ENCODE results near the gene BLMH. TPM values are rescaled to one million over a fixed set of nuclear protein-coding genes. Genes with fewer than 3 reads are reported as not detected.
"Not testable (repeated sequence)": the region's sequence is repeated elsewhere in the genome, so short reads cannot be mapped to it uniquely, and the experiment has no call there.

Gene BLMH
- total and polyA plus RNA-seq, 7 donors, result 17.0 to 33.0 (median 23.6) TPM

GRCh38 chr17:30234296-30234695 is 57.4 kb downstream of the BLMH start:
- DNase-seq (no peak), ATAC-seq (no peak)
- Histone ChIP-seq H3K36me3 (ENCODE audit: insufficient read depth in 1 of 2, low read depth in 1 of 2) (no peaks in the 10 kb centered on the region), H3K4me3 (no peak overlapping the region), H3K4me1 (peaks cover 7% of the 10 kb centered on the region), H3K27me3 (ENCODE audit: insufficient read depth in 3 of 3, low read length in 2 of 3) (peaks cover 3 to 61% (median 23%) of the 10 kb centered on the region in 3 donors), H3K9me3 (no peaks in the 10 kb centered on the region), H3K27ac (no peak overlapping the region)
- no peak for TF ChIP-seq CTCF (IDR thresholded peaks at IDR 0.05)
- WGBS, 3 donors, result 76 to 79% (median 77%) methylated on average over 6 of the region's 6 CpGs
- intact Hi-C loops (cut with DNase I), result no loop called here

- Histone ChIP-seq H3K4me3 (no peak overlapping the region), H3K36me3 (ENCODE audit: insufficient read depth in 1 of 2, low read depth in 1 of 2) (no peaks in the 10 kb centered on the region), H3K4me1 (peaks cover 7% of the 10 kb centered on the region), H3K27me3 (ENCODE audit: insufficient read depth in 3 of 3, low read length in 2 of 3) (peaks cover 3 to 61% (median 15%) of the 10 kb centered on the region in 3 donors), H3K9me3 (no peaks in the 10 kb centered on the region), H3K27ac (no peak overlapping the region)
- no peak for TF ChIP-seq CTCF (IDR thresholded peaks at IDR 0.05)
- ATAC-seq, result no peak
- intact Hi-C loops (cut with DNase I), result no loop called here
- no peak for DNase-seq
- 66 to 70% (median 69%) methylated on average over 11 of the region's 11 CpGs for WGBS, 3 donors
Observed at GRCh38 chr17:30232824-30233427, 58.8 kb downstream of the BLMH start.

GRCh38 chr17:30232015-30232823 is 59.5 kb downstream of the BLMH start:
- H3K27me3 ChIP-seq (ENCODE audit: insufficient read depth in 3 of 3, low read length in 2 of 3), result peaks cover 0 to 54% (median 10%) of the 10 kb centered on the region in 3 donors
- H3K4me1 ChIP-seq, result peaks cover 7% of the 10 kb centered on the region
- TF ChIP-seq CTCF (IDR thresholded peaks at IDR 0.05), result no peak
- H3K36me3 ChIP-seq (ENCODE audit: insufficient read depth in 1 of 2, low read depth in 1 of 2), result no peaks in the 10 kb centered on the region
- DNase-seq (no peak), ATAC-seq (no peak)
- no peak overlapping the region for H3K27ac ChIP-seq
- H3K9me3 ChIP-seq, result no peaks in the 10 kb centered on the region
- intact Hi-C loops (cut with DNase I), result no loop called here
- no peak overlapping the region for H3K4me3 ChIP-seq
- WGBS, 3 donors, result 66 to 74% (median 67%) methylated on average over 10 of the region's 10 CpGs

GRCh38 chr17:30230596-30231125 is 61.1 kb downstream of the BLMH start:
- no peak for ATAC-seq
- Histone ChIP-seq H3K27me3 (ENCODE audit: insufficient read depth in 3 of 3, low read length in 2 of 3) (peaks cover 0 to 47% (median 7%) of the 10 kb centered on the region in 3 donors), H3K36me3 (ENCODE audit: insufficient read depth in 1 of 2, low read depth in 1 of 2) (no peaks in the 10 kb centered on the region), H3K4me3 (no peak overlapping the region), H3K9me3 (no peaks in the 10 kb centered on the region), H3K27ac (no peak overlapping the region), H3K4me1 (peaks cover 3% of the 10 kb centered on the region)
- no peak for TF ChIP-seq CTCF (IDR thresholded peaks at IDR 0.05)
- WGBS, 3 donors, result 79 to 83% (median 83%) methylated on average over 7 of the region's 7 CpGs
- no peak for DNase-seq
- intact Hi-C loops (cut with DNase I), result no loop called here

- H3K4me1 ChIP-seq; intact Hi-C loops (cut with DNase I); H3K27ac ChIP-seq; H3K4me3 ChIP-seq; ATAC-seq; DNase-seq; H3K9me3 ChIP-seq; H3K36me3 ChIP-seq (ENCODE audit: insufficient read depth in 1 of 2, low read depth in 1 of 2): not testable (repeated sequence)
- H3K27me3 ChIP-seq (ENCODE audit: insufficient read depth in 3 of 3, low read length in 2 of 3), result peaks cover 0 to 41% (median 4%) of the 10 kb centered on the region in 3 donors
- WGBS, 3 donors, result 62 to 75% (median 74%) methylated on average over 1 of the region's 1 CpG
Observed at GRCh38 chr17:30230009-30230408, 61.7 kb downstream of the BLMH start.

Measured in psoas muscle (tissue), 8 donors.